Neural progenitor cell (in vitro differentiated cells): ENCODE results near the gene EIPR1. TPM values are rescaled to one million over a fixed set of nuclear protein-coding genes. Genes with fewer than 3 reads are reported as not detected.

Experiments used
- DNase-seq: peaks from one replicate; pipeline ENCODE4 v3.0.0-alpha.2; 2016; ENCODE audit warnings: low spot score
- H2AFZ ChIP-seq: fragments of 200-600 bp; sonication (generic); replicated peaks from 2 replicates; pipeline ENCODE4 v1.6.1; 2016; ENCODE audit warnings: antibody characterized with exemption
- H3F3A ChIP-seq: fragments of 200-600 bp; sonication (generic); 2 replicates; pipeline ENCODE4 v1.6.1; 2016; ENCODE audit warnings: antibody characterized with exemption, low read depth
- H3K27ac ChIP-seq: fragments of 200-600 bp; sonication (generic); 2 replicates; pipeline ENCODE4 v1.5.1; 2016; ENCODE audit warnings: mild to moderate bottlenecking
- H3K27me3 ChIP-seq: fragments of 200-600 bp; sonication (generic); 2 replicates; pipeline ENCODE4 v1.6.1; 2016; ENCODE audit warnings: mild to moderate bottlenecking, moderate library complexity
- H3K36me3 ChIP-seq: fragments of 200-600 bp; sonication (generic); 2 replicates; pipeline ENCODE4 v1.5.1; 2016
- H3K4me1 ChIP-seq: fragments of 200-600 bp; sonication (generic); 2 replicates; pipeline ENCODE4 v1.6.1; 2016; ENCODE audit warnings: mixed run types
- H3K4me2 ChIP-seq: fragments of 200-600 bp; sonication (generic); 2 replicates; pipeline ENCODE4 v1.6.1; 2016
- H3K4me3 ChIP-seq: fragments of 200-600 bp; sonication (generic); 2 replicates; pipeline ENCODE4 v1.5.1; 2016
- H3K79me2 ChIP-seq: fragments of 200-600 bp; sonication (generic); 2 replicates; pipeline ENCODE4 v1.6.1; 2016; ENCODE audit warnings: low read depth
- H3K9ac ChIP-seq: fragments of 200-600 bp; sonication (generic); 2 replicates; pipeline ENCODE4 v1.6.1; 2016
- H3K9me3 ChIP-seq: fragments of 200-600 bp; sonication (generic); 2 replicates; pipeline ENCODE4 v1.5.1; 2016; ENCODE audit warnings: low read depth
- H4K20me1 ChIP-seq: fragments of 200-600 bp; sonication (generic); 2 replicates; pipeline ENCODE4 v1.6.1; 2016; ENCODE audit warnings: low read depth
- H3K27ac Mint-ChIP-seq: 3 replicates; pipeline ENCODE4 v1.8.0; 2021; ENCODE audit warnings: mixed read lengths
- H3K27me3 Mint-ChIP-seq: 2 replicates; pipeline ENCODE4 v1.8.0; 2022; ENCODE audit warnings: low read depth, mild to moderate bottlenecking, inconsistent platforms, moderate library complexity, mixed read lengths; ENCODE audit not compliant: insufficient read depth
- H3K36me3 Mint-ChIP-seq: 3 replicates; pipeline ENCODE4 v1.8.0; 2021; ENCODE audit warnings: mixed read lengths
- H3K4me1 Mint-ChIP-seq: 3 replicates; pipeline ENCODE4 v1.8.0; 2021; ENCODE audit warnings: mixed read lengths
- H3K4me3 Mint-ChIP-seq: 3 replicates; pipeline ENCODE4 v1.8.0; 2021; ENCODE audit warnings: mild to moderate bottlenecking, moderate library complexity, mixed read lengths
- H3K9me3 Mint-ChIP-seq: 3 replicates; pipeline ENCODE4 v1.8.0; 2020; ENCODE audit warnings: mixed read lengths
- CTCF ChIP-seq: fragments of 200-600 bp; sonication (generic); IDR thresholded peaks from 2 replicates; pipeline ENCODE4 v1.5.1; 2017; ENCODE audit warnings: antibody characterized with exemption, mild to moderate bottlenecking
- EZH2 ChIP-seq: fragments of 200-600 bp; sonication (generic); IDR thresholded peaks from 2 replicates; pipeline ENCODE4 v1.6.1; 2017; ENCODE audit warnings: antibody characterized with exemption, mild to moderate bottlenecking, moderate library complexity
- EZH2phosphoT487 ChIP-seq: fragments of 200-600 bp; sonication (generic); IDR thresholded peaks from 2 replicates; pipeline ENCODE4 v1.6.1; 2017; ENCODE audit warnings: antibody characterized with exemption
- total RNA-seq: library from RNA; depleted of rRNA; stranded (reverse); fragments of >200 nt; gene quantifications from 2 replicates; pipeline ENCODE4 v1.2.3, GENCODE V29; 2015; ENCODE audit warnings: low replicate concordance

Gene EIPR1
- total RNA-seq, 1 donor from 2014 or later = 57.1 TPM

GRCh38 chr2:3198119-3198518, 179.5 kb downstream of the EIPR1 start:
- peak; percentile 80 for DNase-seq
- peaks cover 18% of the 10 kb centered on the region for H3K4me1 Mint-ChIP-seq
- H3K4me3 Mint-ChIP-seq = no peak overlapping the region
- Histone ChIP-seq H3K27ac (no peak overlapping the region), H3F3A (no peaks in the 10 kb centered on the region), H4K20me1 (peaks cover 19% of the 10 kb centered on the region), H3K27me3 (no peaks in the 10 kb centered on the region), H3K9ac (no peak overlapping the region), H3K4me3 (no peak overlapping the region), H3K9me3 (no peaks in the 10 kb centered on the region), H3K4me1 (peaks cover 2% of the 10 kb centered on the region), H3K36me3 (no peaks in the 10 kb centered on the region), H3K79me2 (no peaks in the 10 kb centered on the region), H2AFZ (no peak overlapping the region), H3K4me2 (no peak overlapping the region)
- H3K9me3 Mint-ChIP-seq = peaks cover 5% of the 10 kb centered on the region
- H3K27me3 Mint-ChIP-seq = peaks cover 2% of the 10 kb centered on the region
- peaks cover 13% of the 10 kb centered on the region for H3K36me3 Mint-ChIP-seq
- TF ChIP-seq EZH2phosphoT487 = no peak
- TF ChIP-seq CTCF = peak; percentile 63
- H3K27ac Mint-ChIP-seq = peak overlapping the region; percentile 62

GRCh38 chr2:3197308-3197707, 180.3 kb downstream of the EIPR1 start:
- peaks cover 18% of the 10 kb centered on the region for H3K4me1 Mint-ChIP-seq
- Histone ChIP-seq H3K4me1 (peaks cover 2% of the 10 kb centered on the region), H3F3A (no peaks in the 10 kb centered on the region), H3K4me2 (no peak overlapping the region), H4K20me1 (peaks cover 11% of the 10 kb centered on the region), H3K27ac (no peak overlapping the region), H3K9ac (no peak overlapping the region), H2AFZ (no peak overlapping the region), H3K79me2 (no peaks in the 10 kb centered on the region), H3K36me3 (no peaks in the 10 kb centered on the region), H3K27me3 (no peaks in the 10 kb centered on the region), H3K4me3 (no peak overlapping the region), H3K9me3 (no peaks in the 10 kb centered on the region)
- TF ChIP-seq CTCF (no peak), EZH2phosphoT487 (no peak), EZH2 (no peak)
- H3K36me3 Mint-ChIP-seq = peaks cover 13% of the 10 kb centered on the region
- H3K9me3 Mint-ChIP-seq = peaks cover 4% of the 10 kb centered on the region
- H3K27ac Mint-ChIP-seq = no peak overlapping the region
- no peak for DNase-seq
- no peak overlapping the region for H3K4me3 Mint-ChIP-seq
- peaks cover 2% of the 10 kb centered on the region for H3K27me3 Mint-ChIP-seq

- no peak overlapping the region for H3K27ac ChIP-seq
These were observed 180.9 kb downstream of the EIPR1 start for GRCh38 chr2:3196716-3197115.

More at GRCh38 chr2:3196716-3197115, 180.9 kb downstream of the EIPR1 start:
- H2AFZ ChIP-seq = no peak overlapping the region
- H3K4me1 Mint-ChIP-seq = peaks cover 18% of the 10 kb centered on the region
- no peaks in the 10 kb centered on the region for H3F3A ChIP-seq
- DNase-seq = no peak
- H3K9me3 Mint-ChIP-seq = peaks cover 4% of the 10 kb centered on the region
- H3K27ac Mint-ChIP-seq = no peak overlapping the region
- H3K79me2 ChIP-seq = no peaks in the 10 kb centered on the region
- H3K27me3 Mint-ChIP-seq = peaks cover 2% of the 10 kb centered on the region
- no peaks in the 10 kb centered on the region for H3K36me3 ChIP-seq
- no peak overlapping the region for H3K4me3 ChIP-seq
- peaks cover 2% of the 10 kb centered on the region for H3K4me1 ChIP-seq
- no peaks in the 10 kb centered on the region for H3K27me3 ChIP-seq
- no peak overlapping the region for H3K9ac ChIP-seq
- H4K20me1 ChIP-seq = peaks cover 11% of the 10 kb centered on the region
- TF ChIP-seq EZH2phosphoT487 = no peak
- TF ChIP-seq CTCF = no peak
- no peak for TF ChIP-seq EZH2
- no peaks in the 10 kb centered on the region for H3K9me3 ChIP-seq
- H3K4me3 Mint-ChIP-seq = no peak overlapping the region
- peaks cover 15% of the 10 kb centered on the region for H3K36me3 Mint-ChIP-seq
- no peak overlapping the region for H3K4me2 ChIP-seq
